ENCODE measurements around the gene FCHSD1. TPM values are rescaled to one million over a fixed set of nuclear protein-coding genes. Genes with fewer than 3 reads are reported as not detected.

Gene FCHSD1
- total RNA-seq, 1 experiment from 2014 or later: 23.1 TPM

DNA sequence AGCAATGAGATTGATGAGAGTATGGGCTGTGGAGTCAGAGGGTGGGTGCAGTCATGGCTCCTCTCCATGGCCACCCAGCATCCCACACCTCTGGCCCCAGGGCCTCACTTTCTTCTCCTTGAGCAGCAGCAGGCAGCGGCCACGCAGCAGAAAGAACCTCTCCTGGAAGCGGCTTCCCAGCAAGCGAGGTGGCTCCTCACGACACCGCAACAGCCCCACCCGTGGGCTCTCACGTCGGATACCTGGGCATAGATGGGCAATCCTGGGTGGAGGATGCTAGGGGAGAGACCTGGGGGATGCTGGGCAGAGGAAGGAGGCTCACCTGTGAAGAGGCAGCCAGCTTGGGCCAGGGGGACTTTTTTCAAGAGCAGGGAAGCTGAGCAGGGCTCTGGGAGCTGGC is 5.2 kb upstream of the FCHSD1 start:
- H3K36me3 Mint-ChIP-seq (ENCODE audit: insufficient read depth in 1 of 3, low read depth in 3 of 3): peaks cover 35 to 63% (median 40%) of the 10 kb centered on the region in 3 experiments

More for the DNA sequence above, 5.2 kb upstream of the FCHSD1 start:
- Histone ChIP-seq H3K27me3 (ENCODE audit: insufficient read depth, low read length) (no peaks in the 10 kb centered on the region), H3K23me2 (ENCODE audit: insufficient read length, low read depth, low read length, poor library complexity, severe bottlenecking) (peaks cover 3% of the 10 kb centered on the region), H4K91ac (ENCODE audit: insufficient read length, low read depth, low read length) (no peak overlapping the region), H2BK120ac (ENCODE audit: low read depth, low read length, poor library complexity, severe bottlenecking) (no peak overlapping the region), H3K56ac (ENCODE audit: insufficient read length, low read depth, low read length) (no peak overlapping the region), H3K4me1 (ENCODE audit: insufficient read depth, low read length) (no peaks in the 10 kb centered on the region), H3T11ph (ENCODE audit: low read length) (no peak overlapping the region), H3K23ac (ENCODE audit: insufficient read length, low read depth, low read length) (no peak overlapping the region), H3K14ac (ENCODE audit: insufficient read depth, low read length) (no peak overlapping the region), H4K8ac (replicated peaks; ENCODE audit: insufficient read length, low read depth, low read length) (no peak overlapping the region), H2BK20ac (ENCODE audit: low read depth, low read length, poor library complexity, severe bottlenecking) (no peak overlapping the region), H4K20me1 (ENCODE audit: control insufficient read depth, insufficient read depth, insufficient read length) (no peaks in the 10 kb centered on the region), H3K9ac (ENCODE audit: extremely low read depth, insufficient read length, low read length) (no peak overlapping the region), H2BK5ac (ENCODE audit: insufficient read length, low read length) (no peak overlapping the region), H3K9me3 (ENCODE audit: control insufficient read depth, low read depth, low read length) (no peaks in the 10 kb centered on the region), H2BK12ac (ENCODE audit: insufficient read length, low read depth, low read length) (no peak overlapping the region), H4K5ac (ENCODE audit: insufficient read length, low read depth, low read length) (no peak overlapping the region), H3K79me1 (ENCODE audit: insufficient read depth, low read depth, low read length, poor library complexity, severe bottlenecking) (no peaks in the 10 kb centered on the region), H3K27ac (ENCODE audit: insufficient read length, low read depth, low read length) (no peak overlapping the region), H3K79me2 (ENCODE audit: insufficient read depth, low read length) (no peaks in the 10 kb centered on the region), H2BK15ac (ENCODE audit: low read depth, low read length) (no peak overlapping the region), H2AK5ac (ENCODE audit: insufficient read length, low read length) (no peak overlapping the region), H3K4me2 (ENCODE audit: insufficient read depth, insufficient read length, low read length) (no peak overlapping the region), H2AFZ (ENCODE audit: low read length) (no peak overlapping the region), H3K4ac (ENCODE audit: low read depth, low read length) (no peak overlapping the region), H3K18ac (ENCODE audit: insufficient read length, low read depth, low read length) (no peak overlapping the region)
- no peak for DNase-seq
- TF ChIP-seq, protein P1, sequence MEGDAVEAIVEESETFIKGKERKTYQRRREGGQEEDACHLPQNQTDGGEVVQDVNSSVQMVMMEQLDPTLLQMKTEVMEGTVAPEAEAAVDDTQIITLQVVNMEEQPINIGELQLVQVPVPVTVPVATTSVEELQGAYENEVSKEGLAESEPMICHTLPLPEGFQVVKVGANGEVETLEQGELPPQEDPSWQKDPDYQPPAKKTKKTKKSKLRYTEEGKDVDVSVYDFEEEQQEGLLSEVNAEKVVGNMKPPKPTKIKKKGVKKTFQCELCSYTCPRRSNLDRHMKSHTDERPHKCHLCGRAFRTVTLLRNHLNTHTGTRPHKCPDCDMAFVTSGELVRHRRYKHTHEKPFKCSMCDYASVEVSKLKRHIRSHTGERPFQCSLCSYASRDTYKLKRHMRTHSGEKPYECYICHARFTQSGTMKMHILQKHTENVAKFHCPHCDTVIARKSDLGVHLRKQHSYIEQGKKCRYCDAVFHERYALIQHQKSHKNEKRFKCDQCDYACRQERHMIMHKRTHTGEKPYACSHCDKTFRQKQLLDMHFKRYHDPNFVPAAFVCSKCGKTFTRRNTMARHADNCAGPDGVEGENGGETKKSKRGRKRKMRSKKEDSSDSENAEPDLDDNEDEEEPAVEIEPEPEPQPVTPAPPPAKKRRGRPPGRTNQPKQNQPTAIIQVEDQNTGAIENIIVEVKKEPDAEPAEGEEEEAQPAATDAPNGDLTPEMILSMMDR (conservative IDR thresholded peaks at IDR 0.05): no peak
- Mint-ChIP-seq H3K4me3 (no peak overlapping the region), H3K4me1 (peaks cover 9% of the 10 kb centered on the region in 2 experiments), H3K9me3 (no peaks in the 10 kb centered on the region; a peak in 1 of 5 replicates), H3K27me3 (ENCODE audit: low read depth) (peaks cover 7% of the 10 kb centered on the region; the same call in 1 of the 2 replicates), H3K27ac (no peak overlapping the region)
- no CpG with 5 or more reads among the region's 9 CpGs for WGBS (ENCODE audit: extremely low coverage, insufficient read length, low lambda C conversion rate)
